Esophagus squamous epithelium (tissue), 5 donors: Measurements from ENCODE around the gene MGST2. TPM values are rescaled to one million over a fixed set of nuclear protein-coding genes. Genes with fewer than 3 reads are reported as not detected.

Experiments
- DNase-seq: peaks from one replicate; lab custom pipeline; 2025; lab: John Stamatoyannopoulos, UW
- H3K27ac ChIP-seq, 4 donors: fragments of 200-600 bp; sonication (generic); one replicate each; pipeline ENCODE4 v1.5.1; 2016 to 2019; ENCODE audit warnings: mild to moderate bottlenecking in 1 of 4
- H3K27me3 ChIP-seq, 4 donors: fragments of 200-600 bp; sonication (generic); 1 replicate in 3 of 4; 2 replicates in 1 of 4; pipeline versions ENCODE4 v1.5.1 to v1.6.0; 2017 to 2021; ENCODE audit warnings: antibody characterized with exemption in 1 of 4
- H3K36me3 ChIP-seq, 3 donors: fragments of 200-600 bp; sonication (generic); one replicate each; pipeline ENCODE4 v1.5.1; 2016 to 2019
- H3K4me1 ChIP-seq, 3 donors: fragments of 200-600 bp; sonication (generic); one replicate each; pipeline ENCODE4 v1.5.1; 2017 to 2019
- H3K4me3 ChIP-seq, 4 donors: fragments of 200-600 bp; sonication (generic); 1 replicate in 3 of 4; 2 replicates in 1 of 4; pipeline ENCODE4 v1.5.1; 2016 to 2019; ENCODE audit warnings: mild to moderate bottlenecking in 2 of 4, moderate library complexity in 1 of 4
- H3K9me3 ChIP-seq, 3 donors: fragments of 200-600 bp; sonication (generic); one replicate each; pipeline ENCODE4 v1.5.1; 2016 to 2019
- CTCF ChIP-seq, 6 experiments: fragments of 450-650 bp in 4 of 6; fragments of 200-600 bp in 2 of 6; sonication (generic) in 2 of 6; IDR thresholded peaks; one replicate each; pipeline ENCODE4 v1.5.1; 2016 to 2019; ENCODE audit warnings: antibody characterized with exemption in 6 of 6, mild to moderate bottlenecking in 4 of 6, moderate library complexity in 4 of 6
- POLR2A ChIP-seq, 4 donors: fragments of 450-650 bp; IDR thresholded peaks; one replicate each; pipeline ENCODE4 v1.6.1; 2017; ENCODE audit warnings: antibody characterized with exemption in 4 of 4, mild to moderate bottlenecking in 4 of 4, moderate library complexity in 3 of 4
- WGBS, 2 donors: methylation state at CpG; one replicate each; pipeline ENCODE4 v1.1.5; 2018; 5-methylcytosine and 5-hydroxymethylcytosine counted together
- intact Hi-C: fragments of 100-400 bp; cut with DNase I; formaldehyde crosslinking; loops from one replicate; pipeline ENCODE4 v1.15.0; 2022
- total RNA-seq, 4 donors: library from RNA; depleted of rRNA; stranded (reverse); fragments of >200 nt; gene quantifications; one replicate each; pipeline ENCODE4 v1.1.0, GENCODE V29; 2016
- donor health status: DM: yes; HTN: yes; CAD: no.

MGST2 gene
- total RNA-seq, 4 donors from 2014 or later, result 105 to 209 (median 158) TPM

- H3K4me1 ChIP-seq, result peaks cover 28 to 73% (median 41%) of the 10 kb centered on the region in 3 donors
- intact Hi-C loops, result no loop called here
- no peaks in the 10 kb centered on the region for H3K9me3 ChIP-seq
- 80 to 100% methylated on average over 1 of the region's 1 CpG for WGBS, 2 donors
- H3K27ac ChIP-seq, result peak overlapping the region in 3 of 4 donors; percentile 93 to 96 (median 96)
- DNase-seq, result no peak
- no peaks in the 10 kb centered on the region for H3K27me3 ChIP-seq
- no peak overlapping the region for H3K4me3 ChIP-seq
- H3K36me3 ChIP-seq, result no peaks in the 10 kb centered on the region
- TF ChIP-seq CTCF (IDR thresholded peaks at IDR 0.05) (no peak), POLR2A (IDR thresholded peaks at IDR 0.05) (no peak)
Measured at GRCh38 chr4:139663561-139664138, 2.0 kb upstream of the MGST2 start.

GRCh38 chr4:139664442-139664841 is 1.2 kb upstream of the MGST2 start:
- H3K27me3 ChIP-seq, result no peaks in the 10 kb centered on the region
- no peak overlapping the region for H3K4me3 ChIP-seq
- peaks cover 24 to 73% (median 42%) of the 10 kb centered on the region in 3 donors for H3K4me1 ChIP-seq
- no peaks in the 10 kb centered on the region for H3K9me3 ChIP-seq
- no peaks in the 10 kb centered on the region for H3K36me3 ChIP-seq
- TF ChIP-seq CTCF (IDR thresholded peaks at IDR 0.05), result no peak
- TF ChIP-seq POLR2A (IDR thresholded peaks at IDR 0.05), result no peak
- WGBS, 2 donors, result 95 to 100% methylated on average over 1 to 2 of the region's 2 CpGs
- intact Hi-C loops, result no loop called here
- DNase-seq, result no peak
- H3K27ac ChIP-seq, result peak overlapping the region in 3 of 4 donors; percentile 93 to 96 (median 96)

GRCh38 chr4:139665079-139665689 is 435 bp upstream of the MGST2 start:
- DNase-seq, result no peak
- Histone ChIP-seq H3K27ac (peak overlapping the region; percentile 89 to 96 (median 94)), H3K4me1 (peaks cover 24 to 73% (median 41%) of the 10 kb centered on the region in 3 donors), H3K9me3 (no peaks in the 10 kb centered on the region), H3K27me3 (no peaks in the 10 kb centered on the region), H3K36me3 (no peaks in the 10 kb centered on the region), H3K4me3 (peak overlapping the region; percentile 42 to 83 (median 58))
- WGBS, 2 donors, result 56 to 69% methylated on average over 7 to 10 of the region's 10 CpGs
- intact Hi-C loops, result no loop called here
- TF ChIP-seq POLR2A (IDR thresholded peaks at IDR 0.05) (no peak), CTCF (IDR thresholded peaks at IDR 0.05) (no peak)

- Histone ChIP-seq H3K4me3 (peak overlapping the region; percentile 42 to 83 (median 58)), H3K27ac (peak overlapping the region; percentile 89 to 96 (median 94)), H3K27me3 (no peaks in the 10 kb centered on the region), H3K9me3 (no peaks in the 10 kb centered on the region), H3K36me3 (peaks cover 0 to 6% (median 0%) of the 10 kb centered on the region in 3 donors), H3K4me1 (peaks cover 16 to 76% (median 36%) of the 10 kb centered on the region in 3 donors)
- intact Hi-C loops, result no loop called here
- WGBS, 2 donors, result 21 to 22% methylated on average over 11 of the region's 11 CpGs
- no peak for DNase-seq
- TF ChIP-seq CTCF (IDR thresholded peaks at IDR 0.05), result no peak
- TF ChIP-seq POLR2A (IDR thresholded peaks at IDR 0.05), result no peak
Measured at GRCh38 chr4:139666735-139667281, 1.2 kb downstream of the MGST2 start.

GRCh38 chr4:139668036-139668435 is 2.4 kb downstream of the MGST2 start:
- no peak for TF ChIP-seq CTCF (IDR thresholded peaks at IDR 0.05)
- TF ChIP-seq POLR2A (IDR thresholded peaks at IDR 0.05), result no peak
- peak overlapping the region in 3 of 4 donors; percentile 57 to 83 (median 58) for H3K4me3 ChIP-seq
- peaks cover 0 to 17% (median 0%) of the 10 kb centered on the region in 3 donors for H3K36me3 ChIP-seq
- H3K9me3 ChIP-seq, result no peaks in the 10 kb centered on the region
- peaks cover 16 to 86% (median 39%) of the 10 kb centered on the region in 3 donors for H3K4me1 ChIP-seq
- DNase-seq, result no peak
- WGBS, 2 donors, result 50 to 65% methylated on average over 2 of the region's 2 CpGs
- intact Hi-C loops, result no loop called here
- peak overlapping the region in 3 of 4 donors; percentile 89 to 96 (median 93) for H3K27ac ChIP-seq
- no peaks in the 10 kb centered on the region for H3K27me3 ChIP-seq
